Chondrocyte (in vitro differentiated cells): ENCODE measurements around the gene ZDHHC11B. TPM values are rescaled to one million over a fixed set of nuclear protein-coding genes. Genes with fewer than 3 reads are reported as not detected.

ENCODE experiments used
- DNase-seq: peaks from one replicate; pipeline ENCODE4 v3.0.0; 2021; ENCODE audit warnings: mixed read lengths, low spot score
- H3K27ac Mint-ChIP-seq: one replicate; pipeline ENCODE4 v1.8.0; 2021; ENCODE audit warnings: mild to moderate bottlenecking, moderate library complexity, mixed read lengths; ENCODE audit not compliant: unreplicated experiment
- H3K27me3 Mint-ChIP-seq: 2 replicates; pipeline ENCODE4 v1.8.0; 2021; ENCODE audit warnings: low read depth, mixed read lengths
- H3K36me3 Mint-ChIP-seq: 2 replicates; pipeline ENCODE4 v1.8.0; 2021; ENCODE audit warnings: low read depth, mixed read lengths
- H3K4me1 Mint-ChIP-seq: 2 replicates; pipeline ENCODE4 v1.8.0; 2021; ENCODE audit warnings: low read depth, mild to moderate bottlenecking, mixed read lengths
- H3K4me3 Mint-ChIP-seq: one replicate; pipeline ENCODE4 v1.8.0; 2021; ENCODE audit warnings: mild to moderate bottlenecking, moderate library complexity, mixed read lengths; ENCODE audit not compliant: unreplicated experiment
- H3K9me3 Mint-ChIP-seq: 2 replicates; pipeline ENCODE4 v1.8.0; 2021; ENCODE audit warnings: low read depth, mixed read lengths
- total RNA-seq: library from RNA; stranded (reverse); gene quantifications from 3 replicates; pipeline ENCODE4 v1.2.1, GENCODE V29; 2021
- TF ChIP-seq, protein P1 (sequence below): fragments of 200-600 bp; sonication (generic); IDR thresholded peaks from 2 replicates; pipeline ENCODE4 v1.5.0; 2021; ENCODE audit warnings: antibody characterized with exemption, mild to moderate bottlenecking, moderate library complexity

ZDHHC11B gene
- total RNA-seq, 1 donor from 2014 or later, result 0.17 TPM

DNA sequence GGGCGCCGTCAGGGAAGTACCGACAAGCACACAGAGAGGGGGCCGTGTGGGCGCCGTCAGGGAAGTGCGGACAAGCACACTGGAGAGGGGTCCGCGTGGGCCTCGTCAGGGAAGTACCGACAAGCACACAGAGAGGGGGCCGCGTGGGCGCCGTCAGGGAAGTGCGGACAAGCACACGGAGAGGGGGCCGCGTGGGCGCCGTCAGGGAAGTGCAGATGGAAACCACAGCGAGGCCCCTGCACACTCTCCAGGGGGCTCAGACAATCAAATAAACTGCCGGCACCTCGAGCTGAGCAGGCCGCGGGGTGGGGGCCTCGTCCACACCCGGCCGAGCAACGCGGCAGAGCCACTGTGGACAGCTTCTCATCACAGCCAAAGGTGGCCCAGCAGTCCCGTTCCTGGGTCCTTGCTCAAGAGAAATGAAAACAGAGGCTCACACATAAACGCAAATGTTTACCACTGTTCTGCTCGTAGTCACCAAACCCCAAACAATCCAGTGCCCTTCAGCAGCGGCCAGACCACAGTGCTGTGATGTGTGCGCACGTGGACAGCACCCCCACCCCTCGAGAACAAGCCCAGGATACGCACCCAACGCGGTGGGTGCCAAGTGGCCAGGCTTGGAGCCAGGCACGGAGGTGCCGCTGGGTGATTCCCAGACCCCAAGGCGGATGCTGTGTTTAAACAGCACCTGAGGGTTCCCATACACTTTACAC is 116.1 kb downstream of the ZDHHC11B start:
- no peak overlapping the region for H3K4me3 Mint-ChIP-seq
- TF ChIP-seq, protein P1, sequence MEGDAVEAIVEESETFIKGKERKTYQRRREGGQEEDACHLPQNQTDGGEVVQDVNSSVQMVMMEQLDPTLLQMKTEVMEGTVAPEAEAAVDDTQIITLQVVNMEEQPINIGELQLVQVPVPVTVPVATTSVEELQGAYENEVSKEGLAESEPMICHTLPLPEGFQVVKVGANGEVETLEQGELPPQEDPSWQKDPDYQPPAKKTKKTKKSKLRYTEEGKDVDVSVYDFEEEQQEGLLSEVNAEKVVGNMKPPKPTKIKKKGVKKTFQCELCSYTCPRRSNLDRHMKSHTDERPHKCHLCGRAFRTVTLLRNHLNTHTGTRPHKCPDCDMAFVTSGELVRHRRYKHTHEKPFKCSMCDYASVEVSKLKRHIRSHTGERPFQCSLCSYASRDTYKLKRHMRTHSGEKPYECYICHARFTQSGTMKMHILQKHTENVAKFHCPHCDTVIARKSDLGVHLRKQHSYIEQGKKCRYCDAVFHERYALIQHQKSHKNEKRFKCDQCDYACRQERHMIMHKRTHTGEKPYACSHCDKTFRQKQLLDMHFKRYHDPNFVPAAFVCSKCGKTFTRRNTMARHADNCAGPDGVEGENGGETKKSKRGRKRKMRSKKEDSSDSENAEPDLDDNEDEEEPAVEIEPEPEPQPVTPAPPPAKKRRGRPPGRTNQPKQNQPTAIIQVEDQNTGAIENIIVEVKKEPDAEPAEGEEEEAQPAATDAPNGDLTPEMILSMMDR, result no peak
- peaks cover 9% of the 10 kb centered on the region for H3K4me1 Mint-ChIP-seq
- DNase-seq, result no peak
- H3K36me3 Mint-ChIP-seq, result peaks cover 4% of the 10 kb centered on the region
- H3K27me3 Mint-ChIP-seq, result peaks cover 5% of the 10 kb centered on the region
- H3K27ac Mint-ChIP-seq, result no peak overlapping the region
- H3K9me3 Mint-ChIP-seq, result no peaks in the 10 kb centered on the region

DNA sequence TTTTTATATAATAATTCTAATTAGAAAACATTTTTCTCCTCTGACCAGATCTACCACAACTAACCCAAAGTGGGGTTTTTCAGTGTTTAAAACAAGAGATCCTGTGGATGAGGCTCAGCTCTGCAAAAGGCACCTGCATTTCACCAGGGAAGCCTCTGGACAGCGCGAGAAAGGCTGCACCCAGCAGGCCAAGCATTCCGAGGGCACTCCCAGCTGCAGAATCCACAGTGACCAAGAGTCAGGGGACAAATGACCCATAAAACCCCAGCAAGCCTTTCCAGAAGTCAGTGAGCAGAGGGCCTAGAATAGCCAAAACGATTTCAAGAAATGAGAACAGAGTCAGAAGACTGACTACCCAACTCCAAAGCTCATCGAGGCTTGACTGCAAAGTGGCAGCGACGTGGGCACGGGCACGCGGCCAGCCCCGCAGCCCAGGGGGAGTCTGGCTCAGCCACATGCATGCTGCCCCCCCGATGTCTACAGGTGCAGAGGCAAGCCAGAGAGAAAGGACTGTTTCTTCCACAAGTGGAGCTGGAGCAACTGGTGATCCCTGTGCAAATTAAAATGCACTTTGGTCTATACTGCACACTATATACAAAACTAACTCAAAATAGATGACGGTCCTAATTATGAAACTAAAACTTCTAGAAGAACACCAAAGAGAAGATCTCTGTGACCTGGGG is 117.6 kb downstream of the ZDHHC11B start:
- peaks cover 4% of the 10 kb centered on the region for H3K36me3 Mint-ChIP-seq
- H3K9me3 Mint-ChIP-seq, result no peaks in the 10 kb centered on the region
- H3K27me3 Mint-ChIP-seq, result no peaks in the 10 kb centered on the region
- DNase-seq, result no peak
- no peak overlapping the region for H3K4me3 Mint-ChIP-seq
- no peak overlapping the region for H3K27ac Mint-ChIP-seq
- no peaks in the 10 kb centered on the region for H3K4me1 Mint-ChIP-seq
- TF ChIP-seq, protein P1, result no peak

DNA sequence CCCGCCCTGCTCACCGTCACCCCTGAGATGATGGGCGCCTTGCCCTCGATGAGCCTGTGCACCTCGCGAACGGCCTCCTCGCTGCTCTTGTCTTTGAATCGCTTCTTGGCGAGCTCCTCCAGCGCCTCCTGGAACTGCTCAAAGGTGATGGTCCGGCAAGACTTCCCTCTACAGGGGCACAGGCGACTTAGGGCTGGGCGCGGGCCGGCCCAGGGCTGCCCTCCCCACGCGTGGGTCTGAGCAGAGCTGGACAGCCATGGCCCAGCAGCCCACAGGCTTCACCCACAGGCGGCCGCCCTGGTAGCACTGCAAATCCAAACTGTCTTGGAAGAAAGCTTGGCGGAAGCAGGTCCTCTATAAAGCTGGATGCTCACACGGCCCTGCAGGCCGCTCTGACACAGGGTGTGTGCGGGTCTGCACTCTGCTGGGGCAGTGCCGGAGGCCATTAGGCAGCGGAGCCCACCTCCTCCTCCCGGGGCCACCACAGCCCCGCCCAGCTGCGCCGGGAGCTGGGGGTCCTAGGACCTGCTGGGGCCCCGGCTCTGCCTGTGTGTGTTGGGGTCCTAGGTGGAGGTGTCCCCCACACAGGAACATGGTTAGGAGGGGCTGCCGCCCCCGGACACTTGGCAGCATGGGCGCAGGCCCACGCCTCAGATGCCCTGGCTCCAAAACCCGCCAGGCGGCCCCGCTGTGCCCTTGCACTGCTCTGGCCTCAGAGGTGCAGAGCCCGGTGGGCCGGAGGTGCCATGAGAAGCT is 118.4 kb downstream of the ZDHHC11B start:
- Mint-ChIP-seq H3K36me3 (peaks cover 9% of the 10 kb centered on the region), H3K27me3 (no peaks in the 10 kb centered on the region), H3K4me3 (no peak overlapping the region), H3K4me1 (no peaks in the 10 kb centered on the region), H3K9me3 (no peaks in the 10 kb centered on the region), H3K27ac (no peak overlapping the region)
- DNase-seq, result peak; percentile 78
- TF ChIP-seq, protein P1, result no peak

DNA sequence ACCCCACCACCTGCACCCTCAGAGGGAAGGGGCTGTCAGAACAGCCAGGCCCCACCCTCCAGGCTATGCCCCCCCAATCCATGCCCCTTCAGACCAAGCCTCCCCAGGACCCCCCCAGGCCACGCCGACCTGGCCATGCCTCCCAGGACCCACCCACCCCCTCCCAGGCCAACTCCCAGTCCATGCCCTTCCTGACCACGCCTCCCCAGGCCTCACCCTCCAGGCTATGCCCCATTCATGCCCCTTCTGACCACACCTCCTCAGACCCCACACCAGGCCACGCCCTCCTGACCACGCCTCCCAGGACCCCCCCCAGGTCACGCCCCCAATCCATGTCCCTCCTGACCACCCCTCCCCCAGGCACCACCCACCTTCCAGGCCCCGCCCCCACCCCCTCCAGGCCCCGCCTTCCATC is 119.0 kb downstream of the ZDHHC11B start:
- no peaks in the 10 kb centered on the region for H3K27me3 Mint-ChIP-seq
- H3K4me1 Mint-ChIP-seq, result no peaks in the 10 kb centered on the region
- no peaks in the 10 kb centered on the region for H3K9me3 Mint-ChIP-seq
- H3K36me3 Mint-ChIP-seq, result peaks cover 11% of the 10 kb centered on the region
- no peak for DNase-seq
- no peak overlapping the region for H3K4me3 Mint-ChIP-seq
- TF ChIP-seq, protein P1, result no peak
- H3K27ac Mint-ChIP-seq, result no peak overlapping the region

DNA sequence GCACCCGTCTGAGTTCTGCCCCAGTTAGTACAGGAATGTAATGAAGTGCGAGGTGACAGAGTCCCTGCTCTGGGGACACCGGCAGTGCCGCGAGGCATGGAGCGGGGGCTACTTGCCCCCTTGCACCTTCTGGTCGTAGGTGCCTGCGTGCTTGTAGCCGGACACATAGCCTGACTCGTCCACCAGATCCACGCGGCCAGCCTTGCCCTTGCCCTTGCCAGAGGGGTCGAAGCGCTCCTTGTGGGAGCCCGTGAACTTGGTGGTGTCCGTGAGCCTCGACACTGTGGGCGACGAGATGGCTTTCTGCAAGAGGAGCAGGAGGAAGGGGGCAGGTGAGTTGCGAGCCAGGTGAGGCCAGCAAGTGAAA is 119.6 kb downstream of the ZDHHC11B start:
- Mint-ChIP-seq H3K27ac (no peak overlapping the region), H3K4me1 (no peaks in the 10 kb centered on the region), H3K4me3 (no peak overlapping the region), H3K27me3 (no peaks in the 10 kb centered on the region), H3K36me3 (peaks cover 13% of the 10 kb centered on the region), H3K9me3 (no peaks in the 10 kb centered on the region)
- TF ChIP-seq, protein P1, result no peak
- DNase-seq, result no peak
